ENCODE data around the gene FKTN.
"Not testable (repeated sequence)": the region's sequence is repeated elsewhere in the genome, so short reads cannot be mapped to it uniquely, and the experiment has no call there.

FKTN gene

GRCh38 chr9:105557804-105558610 is at the start of gene FKTN:
TSS of gene FKTN (plus strand) at chr9:105558131. CDS start at chr9:105575033, 16,902 bp downstream.
- peak; percentile 87 for DNase-seq

GRCh38 chr9:105508530-105508929 is 49.4 kb upstream of the FKTN start:
- DNase-seq = no peak

- DNase-seq = no peak
Observed at GRCh38 chr9:105510024-105510423, 47.9 kb upstream of the FKTN start.

GRCh38 chr9:105511446-105511845 is 46.5 kb upstream of the FKTN start:
- DNase-seq = no peak

GRCh38 chr9:105515811-105516413 is 42.0 kb upstream of the FKTN start:
- no peak for DNase-seq

- not testable (repeated sequence) for DNase-seq
Observed at GRCh38 chr9:105519710-105520369, 38.1 kb upstream of the FKTN start.

- not testable (repeated sequence) for DNase-seq
Observed at GRCh38 chr9:105520992-105521391, 36.9 kb upstream of the FKTN start.

- not testable (repeated sequence) for DNase-seq
Observed at GRCh38 chr9:105522618-105523385, 35.1 kb upstream of the FKTN start.

- DNase-seq = no peak
Observed at GRCh38 chr9:105531530-105531929, 26.4 kb upstream of the FKTN start.

- no peak for DNase-seq
Observed at GRCh38 chr9:105535920-105536668, 21.8 kb upstream of the FKTN start.

GRCh38 chr9:105539452-105539851 is 18.5 kb upstream of the FKTN start:
- peak; percentile 45 for DNase-seq

- DNase-seq = no peak
Observed at GRCh38 chr9:105541838-105542237, 16.1 kb upstream of the FKTN start.

GRCh38 chr9:105554042-105554441 is 3.9 kb upstream of the FKTN start:
- DNase-seq = no peak

GRCh38 chr9:105572455-105572854 is 14.5 kb downstream of the FKTN start:
- no peak for DNase-seq

- not testable (repeated sequence) for DNase-seq
Observed at GRCh38 chr9:105579952-105580351, 22.0 kb downstream of the FKTN start.

- DNase-seq = not testable (repeated sequence)
Observed at GRCh38 chr9:105581550-105581949, 23.6 kb downstream of the FKTN start.

GRCh38 chr9:105593145-105593544 is 35.2 kb downstream of the FKTN start:
- no peak for DNase-seq

GRCh38 chr9:105608721-105609598 is 51.0 kb downstream of the FKTN start:
- peak; percentile 90 for DNase-seq

GRCh38 chr9:105621001-105621400 is 63.1 kb downstream of the FKTN start:
- no peak for DNase-seq

GRCh38 chr9:105625088-105625487 is 67.2 kb downstream of the FKTN start:
- DNase-seq = no peak

GRCh38 chr9:105632807-105633206 is 74.9 kb downstream of the FKTN start:
- no peak for DNase-seq
